ENCODE results near the gene PTN.

DNA sequence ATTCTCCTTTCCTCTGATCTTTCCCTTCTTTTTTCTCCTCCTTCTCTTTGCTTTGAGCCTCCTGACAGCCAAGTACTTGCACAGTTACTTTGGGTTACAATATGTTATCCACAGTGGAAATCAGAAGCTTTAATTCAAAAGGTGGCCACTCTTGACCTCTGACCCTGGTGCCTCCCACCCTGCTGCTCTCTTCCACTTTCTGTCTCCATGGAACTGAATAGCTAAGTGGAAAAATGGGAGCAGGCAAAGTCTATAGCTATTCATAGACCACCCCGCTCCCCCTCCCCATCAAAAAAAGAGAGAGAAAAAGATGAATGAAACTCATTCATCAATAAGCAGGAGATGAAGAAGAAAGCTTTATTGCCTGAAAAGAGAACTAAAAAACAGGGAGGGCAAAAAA is 39.4 kb downstream of the PTN start:
- TF ChIP-seq, protein P1, sequence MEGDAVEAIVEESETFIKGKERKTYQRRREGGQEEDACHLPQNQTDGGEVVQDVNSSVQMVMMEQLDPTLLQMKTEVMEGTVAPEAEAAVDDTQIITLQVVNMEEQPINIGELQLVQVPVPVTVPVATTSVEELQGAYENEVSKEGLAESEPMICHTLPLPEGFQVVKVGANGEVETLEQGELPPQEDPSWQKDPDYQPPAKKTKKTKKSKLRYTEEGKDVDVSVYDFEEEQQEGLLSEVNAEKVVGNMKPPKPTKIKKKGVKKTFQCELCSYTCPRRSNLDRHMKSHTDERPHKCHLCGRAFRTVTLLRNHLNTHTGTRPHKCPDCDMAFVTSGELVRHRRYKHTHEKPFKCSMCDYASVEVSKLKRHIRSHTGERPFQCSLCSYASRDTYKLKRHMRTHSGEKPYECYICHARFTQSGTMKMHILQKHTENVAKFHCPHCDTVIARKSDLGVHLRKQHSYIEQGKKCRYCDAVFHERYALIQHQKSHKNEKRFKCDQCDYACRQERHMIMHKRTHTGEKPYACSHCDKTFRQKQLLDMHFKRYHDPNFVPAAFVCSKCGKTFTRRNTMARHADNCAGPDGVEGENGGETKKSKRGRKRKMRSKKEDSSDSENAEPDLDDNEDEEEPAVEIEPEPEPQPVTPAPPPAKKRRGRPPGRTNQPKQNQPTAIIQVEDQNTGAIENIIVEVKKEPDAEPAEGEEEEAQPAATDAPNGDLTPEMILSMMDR (IDR thresholded peaks at IDR 0.05) = no peak
- no peak for TF ChIP-seq POLR2A (IDR thresholded peaks at IDR 0.05; ENCODE audit: low read length)
- TF ChIP-seq EP300 (IDR thresholded peaks at IDR 0.05) = no peak
- TF ChIP-seq CBX8 (IDR thresholded peaks at IDR 0.05) = no peak
- no peak for TF ChIP-seq ZC3H11A (IDR thresholded peaks at IDR 0.05)
- no peak for TF ChIP-seq RAD21 (conservative IDR thresholded peaks at IDR 0.05 in 1 of 2, IDR thresholded peaks at IDR 0.05 in 1 of 2)
- TF ChIP-seq ZSCAN20 (CRISPR knock-in tag; IDR thresholded peaks at IDR 0.05) = no peak
- no peak for TF ChIP-seq SMC3 (IDR thresholded peaks at IDR 0.05)
- TF ChIP-seq, protein P2, sequence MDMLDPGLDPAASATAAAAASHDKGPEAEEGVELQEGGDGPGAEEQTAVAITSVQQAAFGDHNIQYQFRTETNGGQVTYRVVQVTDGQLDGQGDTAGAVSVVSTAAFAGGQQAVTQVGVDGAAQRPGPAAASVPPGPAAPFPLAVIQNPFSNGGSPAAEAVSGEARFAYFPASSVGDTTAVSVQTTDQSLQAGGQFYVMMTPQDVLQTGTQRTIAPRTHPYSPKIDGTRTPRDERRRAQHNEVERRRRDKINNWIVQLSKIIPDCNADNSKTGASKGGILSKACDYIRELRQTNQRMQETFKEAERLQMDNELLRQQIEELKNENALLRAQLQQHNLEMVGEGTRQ (IDR thresholded peaks at IDR 0.05) = no peak
- no peak for TF ChIP-seq CHD4 (IDR thresholded peaks at IDR 0.05; ENCODE audit: borderline replicate concordance)
- no peak for TF ChIP-seq RNF2 (IDR thresholded peaks at IDR 0.05; ENCODE audit: borderline replicate concordance, low read depth)
- TF ChIP-seq TFCP2L1 (CRISPR knock-in tag; IDR thresholded peaks at IDR 0.05) = no peak
- no peak for TF ChIP-seq MAZ (IDR thresholded peaks at IDR 0.05; ENCODE audit: borderline replicate concordance, low read depth, low read length)
